Ishikawa (cell line): Measurements from ENCODE around the gene NECTIN1.

Experiments used
- RAD21 ChIP-seq: IDR thresholded peaks from 2 replicates; pipeline ENCODE4 v1.6.1; 2012; ENCODE audit warnings: low read depth
- TF ChIP-seq, protein P1 (sequence below): IDR thresholded peaks from 2 replicates; pipeline ENCODE4 v1.6.1; 2012; ENCODE audit warnings: low read depth, mild to moderate bottlenecking

DNA sequence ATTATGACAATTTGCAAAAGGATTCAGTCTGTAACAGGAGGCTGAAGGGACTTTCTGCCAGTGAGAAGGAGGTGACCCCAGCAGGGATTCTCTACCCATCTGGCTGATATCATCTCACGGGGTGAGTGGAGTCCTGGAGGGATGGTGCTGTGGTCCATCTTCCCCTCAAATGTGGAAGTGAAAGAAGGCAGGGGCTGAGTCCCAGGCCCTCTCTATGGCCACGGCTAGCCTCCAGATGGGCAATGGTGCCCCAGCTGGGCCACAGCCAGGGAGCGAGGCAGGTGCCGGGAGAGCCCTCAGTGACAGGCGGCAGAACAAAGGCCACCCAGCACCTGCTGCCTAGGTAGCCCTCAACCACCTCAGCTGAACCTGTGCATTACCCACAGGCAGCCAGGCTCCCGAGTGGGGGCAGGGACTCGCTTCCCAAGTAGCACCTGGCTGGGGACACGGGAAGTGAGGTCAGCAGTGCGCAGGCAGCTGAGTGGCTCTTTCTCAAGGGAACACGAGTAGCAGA, 6.7 kb downstream of the NECTIN1 start:
- TF ChIP-seq, protein P1, sequence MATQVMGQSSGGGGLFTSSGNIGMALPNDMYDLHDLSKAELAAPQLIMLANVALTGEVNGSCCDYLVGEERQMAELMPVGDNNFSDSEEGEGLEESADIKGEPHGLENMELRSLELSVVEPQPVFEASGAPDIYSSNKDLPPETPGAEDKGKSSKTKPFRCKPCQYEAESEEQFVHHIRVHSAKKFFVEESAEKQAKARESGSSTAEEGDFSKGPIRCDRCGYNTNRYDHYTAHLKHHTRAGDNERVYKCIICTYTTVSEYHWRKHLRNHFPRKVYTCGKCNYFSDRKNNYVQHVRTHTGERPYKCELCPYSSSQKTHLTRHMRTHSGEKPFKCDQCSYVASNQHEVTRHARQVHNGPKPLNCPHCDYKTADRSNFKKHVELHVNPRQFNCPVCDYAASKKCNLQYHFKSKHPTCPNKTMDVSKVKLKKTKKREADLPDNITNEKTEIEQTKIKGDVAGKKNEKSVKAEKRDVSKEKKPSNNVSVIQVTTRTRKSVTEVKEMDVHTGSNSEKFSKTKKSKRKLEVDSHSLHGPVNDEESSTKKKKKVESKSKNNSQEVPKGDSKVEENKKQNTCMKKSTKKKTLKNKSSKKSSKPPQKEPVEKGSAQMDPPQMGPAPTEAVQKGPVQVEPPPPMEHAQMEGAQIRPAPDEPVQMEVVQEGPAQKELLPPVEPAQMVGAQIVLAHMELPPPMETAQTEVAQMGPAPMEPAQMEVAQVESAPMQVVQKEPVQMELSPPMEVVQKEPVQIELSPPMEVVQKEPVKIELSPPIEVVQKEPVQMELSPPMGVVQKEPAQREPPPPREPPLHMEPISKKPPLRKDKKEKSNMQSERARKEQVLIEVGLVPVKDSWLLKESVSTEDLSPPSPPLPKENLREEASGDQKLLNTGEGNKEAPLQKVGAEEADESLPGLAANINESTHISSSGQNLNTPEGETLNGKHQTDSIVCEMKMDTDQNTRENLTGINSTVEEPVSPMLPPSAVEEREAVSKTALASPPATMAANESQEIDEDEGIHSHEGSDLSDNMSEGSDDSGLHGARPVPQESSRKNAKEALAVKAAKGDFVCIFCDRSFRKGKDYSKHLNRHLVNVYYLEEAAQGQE: no peak
- TF ChIP-seq RAD21: no peak
